ENCODE measurements around the gene ZNF77.
A peak's percentile ranks its signal among the peaks of the same experiment; 100 is the strongest.
"Not testable (repeated sequence)": the region's sequence is repeated elsewhere in the genome, so short reads cannot be mapped to it uniquely, and the experiment has no call there.

Gene ZNF77

GRCh38 chr19:2905918-2906519, 38.8 kb downstream of the ZNF77 start:
- Histone ChIP-seq H3K36me3 (ENCODE audit: control insufficient read depth, low read depth, low read length) (no peaks in the 10 kb centered on the region), H3K4me1 (ENCODE audit: control insufficient read depth, low read depth, low read length) (no peaks in the 10 kb centered on the region), H3K4me3 (ENCODE audit: low read length) (no peak overlapping the region), H3K9me3 (ENCODE audit: control insufficient read depth, low read depth, low read length) (no peaks in the 10 kb centered on the region), H3K27ac (ENCODE audit: low read length) (no peak overlapping the region), H3K27me3 (ENCODE audit: control insufficient read depth, insufficient read depth, low read length) (no peaks in the 10 kb centered on the region), H3K9ac (ENCODE audit: low read length) (no peak overlapping the region)

GRCh38 chr19:2903326-2903725, 41.4 kb downstream of the ZNF77 start:
- not testable (repeated sequence) for H3K4me1 ChIP-seq (ENCODE audit: control insufficient read depth, low read depth, low read length); H3K9ac ChIP-seq (ENCODE audit: low read length); H3K9me3 ChIP-seq (ENCODE audit: control insufficient read depth, low read depth, low read length); H3K27ac ChIP-seq (ENCODE audit: low read length); H3K4me3 ChIP-seq (ENCODE audit: low read length); H3K36me3 ChIP-seq (ENCODE audit: control insufficient read depth, low read depth, low read length); H3K27me3 ChIP-seq (ENCODE audit: control insufficient read depth, insufficient read depth, low read length)

GRCh38 chr19:2902590-2903218, 42.1 kb downstream of the ZNF77 start:
- Histone ChIP-seq H3K36me3 (ENCODE audit: control insufficient read depth, low read depth, low read length) (no peaks in the 10 kb centered on the region), H3K4me3 (ENCODE audit: low read length) (no peak overlapping the region), H3K27me3 (ENCODE audit: control insufficient read depth, insufficient read depth, low read length) (no peaks in the 10 kb centered on the region), H3K27ac (ENCODE audit: low read length) (no peak overlapping the region), H3K9ac (ENCODE audit: low read length) (no peak overlapping the region), H3K4me1 (ENCODE audit: control insufficient read depth, low read depth, low read length) (no peaks in the 10 kb centered on the region), H3K9me3 (ENCODE audit: control insufficient read depth, low read depth, low read length) (no peaks in the 10 kb centered on the region)

DNA sequence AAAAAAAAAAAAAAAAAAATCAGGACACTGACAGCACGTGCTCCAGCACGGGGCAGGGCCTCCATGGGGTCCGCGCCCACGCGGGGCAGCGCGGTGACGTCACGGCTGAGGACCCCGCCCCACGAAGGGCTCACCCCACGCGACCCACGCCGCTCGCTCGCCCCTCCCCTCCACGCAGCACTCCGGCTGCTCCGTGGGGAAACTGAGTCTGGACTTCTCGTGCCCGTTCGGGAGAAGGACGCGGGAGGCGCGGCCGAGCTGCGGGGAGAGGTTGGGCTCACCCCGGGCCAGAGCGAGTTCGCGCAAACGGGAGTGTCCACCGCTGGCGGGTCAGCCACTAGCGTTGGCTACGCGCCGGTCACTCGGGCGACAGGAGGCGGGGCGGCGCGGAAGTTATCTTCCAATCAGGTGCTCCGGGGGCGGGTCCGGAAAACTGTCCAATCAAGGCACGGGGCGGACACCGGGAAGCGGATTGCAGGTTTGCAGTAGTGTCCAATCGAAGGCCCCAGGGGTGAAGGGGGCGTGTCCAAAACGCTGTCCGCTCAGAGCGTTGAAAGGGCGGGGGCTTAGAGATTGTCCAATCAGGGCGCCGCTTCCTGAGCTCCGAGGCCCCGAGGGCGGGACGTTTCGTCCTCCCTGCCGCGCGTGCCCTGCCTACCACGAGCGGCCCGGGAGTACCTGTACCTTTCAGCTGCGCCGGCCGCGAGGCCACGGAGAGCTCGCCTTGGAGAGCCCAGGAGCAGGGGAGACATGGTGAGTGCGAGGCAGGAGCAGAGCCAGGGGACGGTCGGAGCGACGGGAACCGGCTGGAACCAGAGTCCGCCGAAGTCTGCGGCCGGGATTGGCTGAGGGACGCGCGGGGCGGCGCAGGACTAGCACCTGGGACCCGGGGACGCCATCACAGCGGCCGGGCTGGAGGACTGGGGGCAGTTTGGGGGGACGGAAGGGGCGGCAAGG, 44.2 kb downstream of the ZNF77 start, which contains the start of gene ZNF57:
Gene ZNF57 (plus strand): TSS at position 633 of the 957 bp plus-strand sequence. CDS start 118 bp downstream, at position 751.
- H3K9ac ChIP-seq (ENCODE audit: low read length) = peak within 1 kb of the TSS; percentile 74

GRCh38 chr19:2896694-2897093, 48.1 kb downstream of the ZNF77 start:
- no peaks in the 10 kb centered on the region for H3K27me3 ChIP-seq (ENCODE audit: control insufficient read depth, insufficient read depth, low read length)
- no peak overlapping the region for H3K4me3 ChIP-seq (ENCODE audit: low read length)
- H3K27ac ChIP-seq (ENCODE audit: low read length) = no peak overlapping the region
- no peaks in the 10 kb centered on the region for H3K9me3 ChIP-seq (ENCODE audit: control insufficient read depth, low read depth, low read length)
- H3K4me1 ChIP-seq (ENCODE audit: control insufficient read depth, low read depth, low read length) = no peaks in the 10 kb centered on the region
- no peak overlapping the region for H3K9ac ChIP-seq (ENCODE audit: low read length)
- H3K36me3 ChIP-seq (ENCODE audit: control insufficient read depth, low read depth, low read length) = no peaks in the 10 kb centered on the region

More for the DNA sequence above, 44.2 kb downstream of the ZNF77 start, which contains the start of gene ZNF57:
- H3K4me3 ChIP-seq (ENCODE audit: low read length) = peak within 1 kb of the TSS; percentile 83
- H3K4me1 ChIP-seq (ENCODE audit: control insufficient read depth, low read depth, low read length) = no peaks in the 10 kb centered on the region
- H3K27me3 ChIP-seq (ENCODE audit: control insufficient read depth, insufficient read depth, low read length) = no peaks in the 10 kb centered on the region
- no peak within 1 kb of the TSS for H3K27ac ChIP-seq (ENCODE audit: low read length)
- H3K36me3 ChIP-seq (ENCODE audit: control insufficient read depth, low read depth, low read length) = no peaks in the 10 kb centered on the region
- no peaks in the 10 kb centered on the region for H3K9me3 ChIP-seq (ENCODE audit: control insufficient read depth, low read depth, low read length)

DNA sequence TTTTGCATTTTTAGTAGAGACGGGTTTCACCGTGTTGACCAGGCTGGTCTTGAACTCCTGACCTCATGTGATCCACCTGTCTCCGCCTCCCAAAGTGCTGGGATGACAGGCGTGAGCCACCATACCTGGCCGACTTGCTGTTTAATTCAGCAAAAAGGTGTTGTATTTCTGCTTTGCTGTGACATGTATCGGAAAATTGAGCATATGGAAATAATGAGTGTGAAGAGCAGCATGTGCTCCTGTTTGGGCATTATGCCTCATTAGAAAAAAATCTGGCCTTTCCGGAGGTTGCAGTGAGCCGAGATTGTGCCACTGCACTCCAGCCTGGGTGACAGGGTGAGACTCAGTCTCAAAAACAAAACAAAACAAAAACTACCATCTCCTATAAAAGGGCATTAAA, 54.2 kb downstream of the ZNF77 start:
- not testable (repeated sequence) for H3K9me3 ChIP-seq (ENCODE audit: control insufficient read depth, low read depth, low read length); H3K4me1 ChIP-seq (ENCODE audit: control insufficient read depth, low read depth, low read length); H3K36me3 ChIP-seq (ENCODE audit: control insufficient read depth, low read depth, low read length); H3K9ac ChIP-seq (ENCODE audit: low read length); H3K27ac ChIP-seq (ENCODE audit: low read length); H3K27me3 ChIP-seq (ENCODE audit: control insufficient read depth, insufficient read depth, low read length); H3K4me3 ChIP-seq (ENCODE audit: low read length)

DNA sequence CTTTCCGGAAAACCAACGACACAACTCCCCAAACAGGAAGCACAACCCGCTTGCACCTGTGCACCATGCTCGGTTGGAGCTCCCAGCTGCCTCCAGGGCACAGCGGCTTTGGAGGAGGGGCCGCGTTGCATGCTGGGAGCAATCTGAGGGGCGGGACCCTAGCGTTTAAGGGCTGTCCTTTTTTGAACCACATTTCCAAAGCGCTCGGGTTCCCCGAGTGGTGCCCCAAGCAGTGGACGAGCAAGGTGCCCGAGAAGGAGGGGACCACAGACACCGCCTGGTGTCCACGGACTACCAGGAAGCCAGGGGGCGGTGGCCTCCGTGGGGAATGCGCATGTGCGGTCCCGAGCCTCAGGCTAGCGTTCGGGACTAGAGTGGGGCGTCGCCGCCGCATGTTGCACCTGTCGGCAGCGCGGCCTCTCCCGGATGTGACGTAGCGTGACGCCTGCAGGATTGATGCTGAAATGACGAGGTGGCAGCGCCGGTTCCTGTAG, 56.0 kb downstream of the ZNF77 start:
- H3K36me3 ChIP-seq (ENCODE audit: control insufficient read depth, low read depth, low read length) = no peaks in the 10 kb centered on the region
- H3K9me3 ChIP-seq (ENCODE audit: control insufficient read depth, low read depth, low read length) = no peaks in the 10 kb centered on the region
- no peak overlapping the region for H3K27ac ChIP-seq (ENCODE audit: low read length)
- H3K4me1 ChIP-seq (ENCODE audit: control insufficient read depth, low read depth, low read length) = no peaks in the 10 kb centered on the region
- H3K4me3 ChIP-seq (ENCODE audit: low read length) = no peak overlapping the region
- no peaks in the 10 kb centered on the region for H3K27me3 ChIP-seq (ENCODE audit: control insufficient read depth, insufficient read depth, low read length)
- H3K9ac ChIP-seq (ENCODE audit: low read length) = no peak overlapping the region

DNA sequence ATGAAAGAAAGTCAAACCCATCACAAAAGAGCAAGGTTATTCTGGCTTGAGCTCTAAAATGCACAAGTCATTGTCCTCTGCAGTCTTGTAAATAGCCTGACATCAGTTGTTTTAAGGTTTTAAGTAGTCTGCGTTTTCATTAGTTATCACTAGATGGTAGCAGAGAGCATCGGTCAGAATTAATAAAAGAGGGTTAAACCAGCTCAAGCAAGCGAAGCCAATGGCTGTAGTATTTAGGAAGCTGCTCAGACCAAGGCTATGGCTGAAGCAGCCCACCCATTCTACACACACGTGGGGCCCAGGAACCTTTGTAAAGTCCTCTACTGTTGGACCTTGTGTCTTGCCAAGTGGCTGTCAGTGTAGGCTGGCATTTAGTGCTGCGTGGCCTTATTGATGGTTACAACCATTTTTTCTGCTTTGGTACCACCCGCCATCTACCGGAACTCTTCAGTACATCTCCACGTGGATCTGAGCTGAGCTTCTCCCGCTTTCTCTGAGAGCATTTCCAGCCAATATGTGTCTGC, 57.3 kb downstream of the ZNF77 start:
- no peaks in the 10 kb centered on the region for H3K27me3 ChIP-seq (ENCODE audit: control insufficient read depth, insufficient read depth, low read length)
- no peak overlapping the region for H3K9ac ChIP-seq (ENCODE audit: low read length)
- H3K4me3 ChIP-seq (ENCODE audit: low read length) = no peak overlapping the region
- H3K27ac ChIP-seq (ENCODE audit: low read length) = no peak overlapping the region
- H3K4me1 ChIP-seq (ENCODE audit: control insufficient read depth, low read depth, low read length) = no peaks in the 10 kb centered on the region
- H3K36me3 ChIP-seq (ENCODE audit: control insufficient read depth, low read depth, low read length) = no peaks in the 10 kb centered on the region
- no peaks in the 10 kb centered on the region for H3K9me3 ChIP-seq (ENCODE audit: control insufficient read depth, low read depth, low read length)

DNA sequence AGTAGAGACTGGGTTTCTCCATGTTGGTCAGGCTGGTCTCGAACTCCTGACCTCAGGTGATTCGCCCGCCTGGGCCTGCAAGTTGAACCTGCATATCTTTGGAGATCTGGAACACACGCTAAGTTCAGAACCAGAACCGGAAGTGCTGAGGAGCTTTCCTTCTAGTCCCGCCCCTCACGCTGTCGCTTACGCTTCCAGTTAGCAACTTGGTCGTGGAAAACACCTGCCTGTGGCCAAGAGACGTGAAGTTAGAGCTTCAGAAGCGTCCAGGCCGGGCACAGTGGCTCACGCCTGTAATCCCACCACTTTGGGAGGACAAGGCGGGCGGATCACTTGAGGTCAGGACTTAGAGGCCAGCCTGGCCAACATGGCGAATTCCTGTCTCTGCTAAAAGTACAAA, 59.0 kb downstream of the ZNF77 start:
- no peak overlapping the region for H3K9ac ChIP-seq (ENCODE audit: low read length)
- no peak overlapping the region for H3K4me3 ChIP-seq (ENCODE audit: low read length)
- no peaks in the 10 kb centered on the region for H3K27me3 ChIP-seq (ENCODE audit: control insufficient read depth, insufficient read depth, low read length)
- no peaks in the 10 kb centered on the region for H3K4me1 ChIP-seq (ENCODE audit: control insufficient read depth, low read depth, low read length)
- H3K27ac ChIP-seq (ENCODE audit: low read length) = no peak overlapping the region
- no peaks in the 10 kb centered on the region for H3K36me3 ChIP-seq (ENCODE audit: control insufficient read depth, low read depth, low read length)
- no peaks in the 10 kb centered on the region for H3K9me3 ChIP-seq (ENCODE audit: control insufficient read depth, low read depth, low read length)

DNA sequence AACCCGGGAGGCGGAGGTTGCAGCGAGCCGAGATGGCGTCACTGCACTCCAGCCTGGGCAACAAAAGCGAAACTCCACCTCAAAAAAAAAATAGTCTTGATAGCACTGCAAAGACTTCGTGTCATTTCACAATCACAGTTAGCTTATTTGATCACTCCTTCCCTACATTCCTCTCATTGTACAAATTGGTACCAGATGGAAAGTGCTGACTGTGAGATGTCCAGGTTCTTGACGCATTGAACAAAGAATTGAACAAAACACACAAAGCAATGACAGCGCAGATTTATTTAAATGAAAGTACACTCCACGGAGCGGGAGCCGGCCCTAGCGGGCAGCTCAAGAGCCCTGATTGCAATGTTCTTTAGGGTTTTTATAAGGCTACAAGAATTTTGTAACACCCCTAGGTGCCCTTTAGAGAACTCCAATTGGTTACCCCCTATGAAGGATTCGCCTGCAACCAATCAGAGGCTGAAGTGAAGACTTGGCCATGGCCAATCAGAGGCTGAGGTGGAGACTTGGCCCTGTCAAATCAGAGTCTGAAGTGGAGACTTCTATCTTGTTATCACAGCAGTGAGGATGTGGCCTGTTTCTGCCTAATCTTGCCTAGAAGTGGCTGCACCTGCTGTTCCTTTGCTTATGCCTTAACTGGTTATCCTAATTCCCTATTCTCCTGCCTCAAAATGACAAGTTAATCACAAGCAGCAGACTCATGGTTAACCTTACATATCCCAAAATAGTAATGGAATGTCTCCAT, 60.9 kb downstream of the ZNF77 start:
- Histone ChIP-seq H3K9me3 (ENCODE audit: control insufficient read depth, low read depth, low read length) (peaks cover 3% of the 10 kb centered on the region), H3K4me3 (ENCODE audit: low read length) (no peak overlapping the region), H3K27ac (ENCODE audit: low read length) (no peak overlapping the region), H3K4me1 (ENCODE audit: control insufficient read depth, low read depth, low read length) (no peaks in the 10 kb centered on the region), H3K36me3 (ENCODE audit: control insufficient read depth, low read depth, low read length) (no peaks in the 10 kb centered on the region), H3K9ac (ENCODE audit: low read length) (no peak overlapping the region), H3K27me3 (ENCODE audit: control insufficient read depth, insufficient read depth, low read length) (no peaks in the 10 kb centered on the region)

Data from iPS-18a (cell line).